GM19238 (cell line): ENCODE measurements around the gene SLC35A2.

Experiments used
- DNase-seq: peaks from one replicate; pipeline ENCODE4 v3.0.0; 2011; ENCODE audit warnings: low spot score; ENCODE audit not compliant: insufficient read length

The SLC35A2 gene

GRCh38 chrX:48911412-48912182 lies at the start of gene SLC35A2:
Gene SLC35A2, minus strand, starts transcription at chrX:48911646. Its CDS starts 10 bp downstream, at chrX:48911636.
- DNase-seq: peak; percentile 65

- DNase-seq: no peak
These were observed 48.8 kb upstream of the SLC35A2 start for GRCh38 chrX:48960291-48960690.

GRCh38 chrX:48958635-48959094 lies 47.2 kb upstream of the SLC35A2 start:
- no peak for DNase-seq

GRCh38 chrX:48957827-48958634 lies 46.6 kb upstream of the SLC35A2 start:
- peak; percentile 86 for DNase-seq

GRCh38 chrX:48957477-48957826 lies 46.0 kb upstream of the SLC35A2 start, which contains the start of gene OTUD5:
Gene OTUD5, minus strand, starts transcription at chrX:48957607. Its CDS starts 37 bp downstream, at chrX:48957570.
- peak; percentile 66 for DNase-seq

- no peak for DNase-seq
These were observed 45.4 kb upstream of the SLC35A2 start for GRCh38 chrX:48956728-48957414.

- no peak for DNase-seq
These were observed 37.1 kb upstream of the SLC35A2 start for GRCh38 chrX:48948589-48948988.

GRCh38 chrX:48945517-48946348 lies 34.3 kb upstream of the SLC35A2 start:
- peak; percentile 45 for DNase-seq

- DNase-seq: no peak
These were observed 31.4 kb upstream of the SLC35A2 start for GRCh38 chrX:48942895-48943294.

- DNase-seq: no peak
These were observed 29.0 kb upstream of the SLC35A2 start for GRCh38 chrX:48940404-48940955.

GRCh38 chrX:48939524-48940228 lies 28.2 kb upstream of the SLC35A2 start:
- DNase-seq: no peak

- DNase-seq: peak; percentile 47
These were observed 27.4 kb upstream of the SLC35A2 start for GRCh38 chrX:48938721-48939425.

- DNase-seq: peak; percentile 55
These were observed 25.8 kb upstream of the SLC35A2 start for GRCh38 chrX:48937054-48937907.

- no peak for DNase-seq
These were observed 25.1 kb upstream of the SLC35A2 start for GRCh38 chrX:48936429-48937053.

- no peak for DNase-seq
These were observed 23.8 kb upstream of the SLC35A2 start for GRCh38 chrX:48935301-48935670.

- no peak for DNase-seq
These were observed 23.3 kb upstream of the SLC35A2 start for GRCh38 chrX:48934581-48935300.

- DNase-seq: no peak
These were observed 22.3 kb upstream of the SLC35A2 start for GRCh38 chrX:48933757-48934156.
